ENCODE measurements around the gene REPS2.

REPS2 gene

DNA sequence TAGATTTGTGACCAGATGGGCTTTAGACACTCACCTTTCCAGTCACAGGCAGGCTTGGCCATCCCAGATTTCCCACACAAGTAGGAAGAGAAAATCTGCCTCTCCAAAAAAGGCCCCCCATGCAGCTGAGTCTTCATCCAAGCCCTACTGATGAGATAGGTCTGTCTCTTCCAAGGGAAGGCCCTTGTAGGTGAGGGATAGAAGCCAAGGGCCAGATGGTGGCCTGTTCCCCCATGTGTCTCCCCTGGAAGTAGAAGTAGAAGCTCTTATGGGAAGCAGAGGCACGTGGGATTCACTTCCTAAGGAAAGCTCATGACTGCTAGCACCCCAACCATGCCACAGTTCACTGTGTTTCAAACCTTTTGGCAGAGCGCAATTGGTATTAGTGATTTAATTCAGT is 81.5 kb downstream of the REPS2 start:
- ChIA-PET CTCF (interaction anchor here (1.0 kb wide), 1 partner anchor 19 kb away, joined by 3 read pairs; no protein-coding TSS in a partner anchor), POLR2A (no interaction called here)
- TF ChIP-seq CTCF (IDR thresholded peaks at IDR 0.05; ENCODE audit: control extremely low read depth, extremely low read depth, low read depth, missing control alignments), result no peak
- DNase-seq (ENCODE audit: extremely low spot score), result no peak

- ChIA-PET CTCF (interaction anchor here (1.0 kb wide), 1 partner anchor 18 kb away, joined by 3 read pairs; no protein-coding TSS in a partner anchor), POLR2A (no interaction called here)
- TF ChIP-seq CTCF (IDR thresholded peaks at IDR 0.05; ENCODE audit: control extremely low read depth, extremely low read depth, low read depth, missing control alignments), result no peak
Measured at GRCh38 chrX:17028356-17028755, 81.9 kb downstream of the REPS2 start.

GRCh38 chrX:17030092-17030491 is 83.6 kb downstream of the REPS2 start:
- POLR2A ChIA-PET, result no interaction called here
- no peak for DNase-seq (ENCODE audit: extremely low spot score)
- CTCF ChIA-PET, result interaction anchor here (1.1 to 1.4 kb wide), 2 partner anchors 10 to 16 kb away, joined by 4 to 5 read pairs; no protein-coding TSS in a partner anchor
- TF ChIP-seq CTCF (IDR thresholded peaks at IDR 0.05; ENCODE audit: control extremely low read depth, extremely low read depth, low read depth, missing control alignments), result no peak

More at GRCh38 chrX:17028356-17028755, 81.9 kb downstream of the REPS2 start:
- no peak for DNase-seq (ENCODE audit: extremely low spot score)

DNA sequence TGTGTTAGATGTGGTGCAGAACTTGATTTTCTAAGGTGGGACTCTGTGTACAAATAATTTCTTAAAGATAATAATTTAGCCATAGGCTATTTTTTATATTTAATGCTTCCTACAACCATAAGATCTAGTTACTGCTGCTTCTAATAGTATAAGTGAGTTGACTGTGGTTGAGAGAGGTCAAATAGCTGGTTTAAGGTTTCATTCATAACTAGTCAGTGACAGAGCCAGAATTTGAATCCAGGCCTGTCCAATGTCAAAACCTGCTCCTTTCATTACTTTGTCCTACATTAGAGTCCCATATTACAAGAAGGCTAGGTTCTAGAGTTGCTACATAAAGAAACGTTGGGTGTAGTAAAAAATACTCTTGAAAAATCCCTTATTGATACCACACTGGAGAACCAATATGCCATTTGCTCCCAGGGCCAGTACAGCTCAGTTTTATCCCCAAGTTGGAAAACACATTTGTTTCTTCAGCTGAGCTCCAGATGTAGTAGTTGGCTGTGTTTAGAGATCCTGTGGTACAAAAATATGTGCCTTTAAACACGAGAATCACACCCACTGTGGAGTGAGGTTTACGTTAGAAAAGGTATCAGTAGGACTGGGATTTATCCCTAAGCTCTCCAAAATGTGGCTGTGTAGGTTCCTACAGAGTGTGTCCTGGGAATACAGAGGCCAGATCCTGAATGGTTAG is 84.3 kb downstream of the REPS2 start:
- no peak for TF ChIP-seq CTCF (IDR thresholded peaks at IDR 0.05; ENCODE audit: control extremely low read depth, extremely low read depth, low read depth, missing control alignments)
- CTCF ChIA-PET, result interaction anchor here (1.1 kb wide), 1 partner anchor 16 kb away, joined by 5 read pairs; no protein-coding TSS in a partner anchor
- POLR2A ChIA-PET, result no interaction called here
- DNase-seq (ENCODE audit: extremely low spot score), result no peak

- POLR2A ChIA-PET, result no interaction called here
- CTCF ChIA-PET, result no interaction called here
- TF ChIP-seq CTCF (IDR thresholded peaks at IDR 0.05; ENCODE audit: control extremely low read depth, extremely low read depth, low read depth, missing control alignments), result no peak
- DNase-seq (ENCODE audit: extremely low spot score), result no peak
Measured at GRCh38 chrX:17031827-17032226, 85.4 kb downstream of the REPS2 start.

GRCh38 chrX:17032351-17032750 is 85.9 kb downstream of the REPS2 start:
- no peak for DNase-seq (ENCODE audit: extremely low spot score)
- no peak for TF ChIP-seq CTCF (IDR thresholded peaks at IDR 0.05; ENCODE audit: control extremely low read depth, extremely low read depth, low read depth, missing control alignments)
- ChIA-PET CTCF (no interaction called here), POLR2A (no interaction called here)
